ENCODE data around the gene STXBP6.

Gene STXBP6

DNA sequence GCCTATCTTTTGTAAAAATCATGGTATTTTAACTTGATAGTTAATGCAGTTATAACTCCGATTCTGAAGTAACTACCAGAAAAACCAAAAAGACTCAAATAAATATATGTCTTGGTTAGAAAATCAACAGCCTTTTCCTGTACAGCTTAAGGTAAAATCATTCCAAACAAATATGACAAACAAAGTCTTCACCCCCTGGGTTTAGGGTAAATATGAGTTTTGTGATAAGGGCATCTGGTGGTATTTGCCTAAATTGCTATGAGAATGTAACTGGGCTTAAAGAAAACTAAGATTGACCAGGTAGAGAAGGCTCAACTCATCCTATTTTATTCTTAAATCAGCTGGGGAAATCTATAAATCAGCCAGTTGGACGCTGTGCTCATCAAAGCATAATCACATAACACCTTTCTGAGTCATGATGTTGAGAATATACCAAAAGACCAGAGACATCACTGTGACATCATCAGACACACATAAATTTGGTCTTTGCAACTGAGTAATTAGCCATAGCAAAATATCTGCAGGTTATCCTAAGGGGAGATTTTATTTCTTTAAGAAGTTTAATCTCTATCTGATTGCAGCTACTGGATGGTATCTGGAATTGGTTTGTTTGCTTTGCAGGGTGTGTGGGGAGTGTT is 133.9 kb downstream of the STXBP6 start:
- DNase-seq (ENCODE audit: low spot score) = no peak

DNA sequence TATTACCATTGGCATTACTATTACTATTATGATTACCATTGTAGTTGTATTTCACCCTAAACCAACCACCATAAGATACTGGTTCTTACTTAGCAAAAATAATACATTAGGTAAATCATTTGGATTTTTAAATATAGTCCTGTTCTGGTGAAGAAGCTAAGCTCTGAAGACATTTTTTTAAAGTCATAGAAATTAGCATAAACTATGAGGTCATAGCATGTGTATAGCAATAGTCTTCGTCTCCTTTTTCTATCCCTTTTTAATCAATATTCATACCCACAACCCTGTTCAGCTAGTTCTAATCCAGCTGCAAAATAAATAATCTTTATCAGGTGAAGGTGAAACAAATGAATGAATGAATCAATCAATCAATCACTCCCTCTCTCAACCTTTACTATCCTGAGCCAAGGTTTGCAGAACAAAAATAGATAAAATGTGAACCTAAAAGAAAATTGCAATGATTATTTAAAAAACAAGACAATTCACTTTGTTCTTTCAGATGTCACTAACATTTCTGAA is 134.5 kb downstream of the STXBP6 start:
- no peak for DNase-seq (ENCODE audit: low spot score)

DNA sequence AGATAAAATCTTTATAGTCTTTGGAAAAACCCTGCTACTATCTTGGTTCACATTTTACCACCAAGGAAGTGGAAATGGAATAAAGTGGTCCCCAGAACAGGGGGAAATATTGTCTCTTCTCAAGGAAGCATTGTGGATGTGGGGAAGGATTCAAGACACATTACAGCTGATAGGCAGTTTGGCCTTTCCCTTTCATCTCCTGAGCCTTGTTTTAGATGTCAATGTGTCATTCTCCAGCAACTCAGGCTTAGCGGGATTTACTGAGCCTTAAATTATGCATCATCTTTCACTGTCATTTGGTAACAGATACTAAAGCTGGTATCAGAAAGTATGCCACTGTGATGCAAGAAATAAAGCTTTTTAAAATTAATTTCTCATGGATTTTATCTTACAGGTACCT is 136.2 kb downstream of the STXBP6 start:
- no peak for DNase-seq (ENCODE audit: low spot score)

DNA sequence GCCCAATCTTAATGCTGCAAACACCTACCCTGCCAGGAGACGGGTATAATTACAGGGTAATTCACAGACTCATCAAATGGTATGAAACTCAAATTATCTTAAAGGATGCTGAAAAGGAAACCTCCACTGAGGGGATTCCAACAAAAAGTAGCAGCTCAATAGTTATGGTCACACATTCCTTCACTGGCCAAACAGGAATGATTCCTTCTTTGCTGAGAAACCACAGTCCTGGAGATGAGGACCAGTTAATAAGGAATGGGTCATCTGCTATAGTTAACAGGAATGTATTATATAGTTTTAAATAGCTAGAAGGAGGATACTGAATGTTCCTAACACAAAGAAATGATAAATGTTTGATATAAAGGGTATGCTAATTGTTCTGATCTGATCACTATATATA is 136.9 kb downstream of the STXBP6 start:
- DNase-seq (ENCODE audit: low spot score) = peak; percentile 27

- peak; percentile 81 for DNase-seq (ENCODE audit: low spot score)
These were observed 138.4 kb downstream of the STXBP6 start for GRCh38 chr14:24911324-24912109.

DNA sequence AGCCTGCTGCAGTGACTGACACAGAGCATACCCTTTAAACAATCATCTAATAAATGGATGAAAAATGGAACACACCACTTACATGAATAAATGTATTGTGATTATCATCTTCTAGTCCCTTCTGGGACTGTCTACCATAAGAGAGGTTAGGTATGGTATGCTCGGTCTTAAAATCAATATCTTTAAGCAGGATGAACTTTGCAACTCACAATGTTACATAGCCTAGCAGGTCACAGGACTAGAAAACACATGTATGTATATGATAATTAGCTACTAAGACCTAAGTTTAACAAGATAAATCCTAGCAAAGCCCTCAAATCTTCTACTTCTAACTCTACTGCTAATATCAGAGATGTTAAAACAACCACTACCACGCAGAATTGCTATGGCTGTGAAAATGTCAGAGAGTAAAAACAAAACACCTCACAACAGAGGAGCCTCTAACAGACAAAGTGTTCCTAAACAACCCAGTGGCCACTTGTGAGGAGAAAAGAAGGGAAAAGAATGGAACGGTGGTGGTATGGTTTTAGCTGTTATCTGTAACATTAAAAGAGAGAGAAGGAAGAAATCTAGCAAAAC is 139.4 kb downstream of the STXBP6 start:
- no peak for DNase-seq (ENCODE audit: low spot score)

GRCh38 chr14:24909523-24910302 is 140.2 kb downstream of the STXBP6 start:
- no peak for DNase-seq (ENCODE audit: low spot score)

DNA sequence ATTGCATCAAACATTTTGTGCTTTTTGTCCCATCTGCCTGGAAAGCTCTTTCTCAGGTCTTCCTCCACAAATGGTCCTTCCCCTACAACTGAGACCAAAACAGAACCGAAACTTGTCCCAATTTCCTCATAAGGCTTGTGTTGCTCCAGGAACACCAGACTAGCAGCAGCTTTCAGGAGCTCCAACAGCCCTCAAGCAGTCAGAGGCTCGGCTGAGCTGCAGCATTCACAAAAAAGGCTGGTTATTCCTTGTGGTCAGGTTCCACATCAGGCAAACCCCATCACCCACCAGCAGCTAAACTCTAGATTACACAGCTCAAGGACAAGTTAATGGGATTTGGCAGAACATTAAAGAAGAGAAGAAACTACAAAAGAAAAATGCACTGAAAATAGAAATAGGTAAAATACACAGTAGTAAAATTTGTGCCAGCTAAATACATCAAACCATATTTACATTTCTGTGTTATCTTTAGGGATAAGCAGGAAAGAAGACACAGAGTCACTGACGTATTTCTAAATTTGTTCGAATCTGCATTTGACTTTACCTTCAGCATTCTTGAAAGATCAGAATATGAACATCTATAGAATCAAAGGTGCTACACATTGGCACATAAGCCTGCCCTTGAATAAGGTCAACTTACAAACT is 141.2 kb downstream of the STXBP6 start:
- no peak for DNase-seq (ENCODE audit: low spot score)

GRCh38 chr14:24904533-24904932 is 145.4 kb downstream of the STXBP6 start:
- DNase-seq (ENCODE audit: low spot score) = no peak

DNA sequence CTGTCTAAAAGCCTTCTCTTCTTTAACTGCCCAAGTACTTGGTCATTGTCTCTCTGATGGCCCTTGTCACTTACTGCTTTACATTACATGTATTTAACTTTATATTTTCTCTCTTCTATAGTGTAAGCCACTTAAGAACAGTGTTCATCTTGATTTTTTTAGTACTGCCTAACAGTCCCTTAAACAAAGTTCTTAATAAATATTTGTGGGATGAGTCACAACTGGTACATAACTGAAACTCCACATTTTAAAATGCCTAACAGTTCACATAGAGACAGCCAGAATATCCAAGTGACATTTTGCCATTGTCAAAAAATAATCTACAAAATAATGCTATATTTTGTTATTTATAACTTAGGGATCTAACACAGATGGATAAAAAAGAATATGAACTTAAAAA is 146.6 kb downstream of the STXBP6 start:
- peak; percentile 44 for DNase-seq (ENCODE audit: low spot score)

DNA sequence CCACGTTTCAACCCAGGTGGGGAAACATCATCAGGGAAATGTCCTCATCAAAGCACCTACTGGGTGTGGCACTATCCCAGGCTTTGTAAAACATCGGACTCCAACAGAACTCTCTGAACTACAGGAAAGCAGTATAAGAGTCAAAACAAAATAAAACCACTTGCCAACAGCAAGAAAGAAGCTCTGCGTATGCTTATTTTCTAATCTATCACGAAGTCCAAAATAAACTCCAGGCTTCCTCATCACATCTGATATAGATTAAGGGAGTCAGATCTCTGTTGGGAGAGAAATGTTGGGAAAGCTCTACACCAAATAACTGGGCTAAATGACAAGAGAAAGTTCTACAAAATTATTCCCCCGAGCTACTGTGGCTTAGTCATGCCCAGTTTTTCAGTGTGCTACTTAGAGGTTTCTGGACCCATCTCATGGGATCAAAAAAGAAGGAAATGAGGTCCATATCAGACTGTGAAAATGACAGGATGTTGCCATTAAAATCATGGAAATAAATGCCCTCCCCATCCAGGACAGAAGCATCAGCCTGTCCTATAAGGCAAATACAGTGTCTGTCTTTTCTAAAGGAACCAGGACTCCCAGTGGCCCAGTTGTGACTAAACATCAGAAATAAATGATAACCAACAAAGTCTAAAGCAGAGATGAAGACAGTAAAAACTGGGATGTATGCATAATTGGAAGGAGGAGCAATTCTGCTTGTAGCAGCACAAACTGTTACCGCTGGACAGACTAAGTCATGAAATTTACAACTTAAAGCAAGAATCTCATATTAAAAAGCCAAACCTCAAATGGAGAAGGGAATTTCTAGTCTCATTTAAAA is 149.5 kb downstream of the STXBP6 start:
- DNase-seq (ENCODE audit: low spot score) = peak; percentile 79

GRCh38 chr14:24897793-24898192 is 152.2 kb downstream of the STXBP6 start:
- no peak for DNase-seq (ENCODE audit: low spot score)

DNA sequence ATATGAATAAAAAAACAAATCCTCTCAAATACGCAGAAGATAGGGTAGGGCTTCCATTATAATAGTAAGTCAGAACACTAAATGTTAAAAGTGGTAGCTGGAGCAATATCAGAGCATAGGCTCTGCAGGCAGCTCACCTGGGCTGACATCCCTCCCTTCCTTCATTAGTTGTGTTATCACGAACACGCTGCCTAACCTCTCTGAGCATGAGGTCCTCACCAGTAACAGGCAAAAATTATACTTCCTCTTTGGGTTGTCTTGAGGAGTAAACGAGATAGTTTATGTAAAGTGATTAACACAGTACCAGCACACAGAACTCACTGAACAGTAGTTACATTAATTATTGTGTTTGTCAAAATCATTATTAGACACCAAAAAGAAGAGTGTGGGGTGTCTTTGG is 154.3 kb downstream of the STXBP6 start:
- no peak for DNase-seq (ENCODE audit: low spot score)

GRCh38 chr14:24895243-24895583 is 154.7 kb downstream of the STXBP6 start:
- peak; percentile 29 for DNase-seq (ENCODE audit: low spot score)

- DNase-seq (ENCODE audit: low spot score) = no peak
These were observed 155.2 kb downstream of the STXBP6 start for GRCh38 chr14:24894583-24895242.

DNA sequence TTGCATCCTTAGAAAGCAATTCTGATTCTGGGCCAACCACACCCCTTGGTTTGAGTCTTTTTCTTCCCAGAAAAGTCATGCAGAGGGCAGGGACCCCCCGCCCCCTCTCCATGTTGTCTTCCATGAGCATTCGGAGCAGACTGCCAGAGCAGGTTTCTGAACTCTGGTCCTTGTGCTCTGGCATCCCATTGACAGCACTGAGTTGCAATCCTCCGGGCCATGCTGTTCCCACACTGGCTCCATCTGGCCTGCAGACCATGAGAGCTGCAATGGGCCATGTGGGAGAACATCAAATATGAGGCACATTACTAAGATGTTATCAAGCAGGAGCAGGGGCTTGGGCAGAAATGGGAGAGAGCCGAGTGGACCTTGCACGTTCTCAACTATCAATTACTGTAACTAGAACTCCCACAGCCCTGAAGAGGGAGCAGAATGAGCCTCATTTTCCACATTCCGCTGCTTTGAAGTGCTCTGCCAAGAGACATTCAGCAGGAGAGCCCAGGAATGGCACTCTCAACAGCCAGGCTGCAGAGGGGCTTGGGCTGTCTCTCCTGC is 157.4 kb downstream of the STXBP6 start:
- no peak for DNase-seq (ENCODE audit: low spot score)

DNA sequence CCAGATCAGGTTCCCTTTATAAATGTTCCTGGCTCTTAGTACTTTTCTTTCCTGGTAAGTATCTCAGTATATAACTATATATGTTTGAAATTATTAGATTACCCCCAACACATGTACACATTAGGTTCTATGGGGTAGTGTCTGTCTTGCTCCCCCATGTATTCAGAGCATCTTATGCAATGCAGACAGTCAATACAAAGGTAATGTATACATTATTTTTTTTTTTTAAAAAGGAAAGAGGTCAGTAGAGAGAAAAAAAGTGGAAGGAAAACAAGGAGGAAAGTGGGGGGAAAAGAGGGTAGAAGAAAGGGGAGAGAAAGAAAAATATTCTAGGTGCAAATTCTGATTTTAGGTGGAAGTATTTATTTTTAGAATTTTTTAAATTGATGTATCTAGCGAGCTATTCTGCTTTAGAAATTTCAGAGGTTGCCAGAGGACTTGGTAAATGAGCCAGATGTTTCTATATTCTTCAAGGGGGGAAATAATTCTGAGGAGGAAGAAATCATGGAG is 157.9 kb downstream of the STXBP6 start:
- no peak for DNase-seq (ENCODE audit: low spot score)

GRCh38 chr14:24890716-24891115 is 159.2 kb downstream of the STXBP6 start:
- no peak for DNase-seq (ENCODE audit: low spot score)

DNA sequence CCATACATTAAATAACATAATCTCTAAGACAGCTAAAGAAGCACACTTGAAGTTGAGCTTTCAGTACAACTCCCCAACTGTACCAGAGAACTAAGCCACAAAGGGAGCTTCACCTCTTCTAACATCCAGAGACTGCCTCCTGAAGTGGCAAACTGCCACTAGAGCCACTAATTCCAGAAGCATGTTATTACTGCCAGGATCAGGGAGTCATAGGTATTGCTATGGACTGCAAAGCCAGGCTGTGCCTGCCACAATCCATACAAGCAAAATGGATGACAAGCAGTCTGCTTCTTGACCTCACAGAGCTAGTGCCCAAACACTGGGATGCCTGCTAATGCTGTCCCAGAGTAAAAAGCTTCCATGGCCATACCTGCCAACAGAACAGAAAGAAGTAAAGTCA is 160.1 kb downstream of the STXBP6 start:
- peak; percentile 54 for DNase-seq (ENCODE audit: low spot score)

GRCh38 chr14:24888532-24888931 is 161.4 kb downstream of the STXBP6 start:
- no peak for DNase-seq (ENCODE audit: low spot score)

All from AG08395 (cell line).